OCI-LY7 (cell line): ENCODE results near the gene MAP4K5. TPM values are rescaled to one million over a fixed set of nuclear protein-coding genes. Genes with fewer than 3 reads are reported as not detected.

Experiments used
- BruUV-seq: library from RNA; stranded (reverse); fragments of 400-500 nt; replicated peaks from 2 replicates; lab custom pipeline; 2021; lab: Mats Ljungman, UMichigan
- CTCF ChIA-PET: fragments of 300-600 bp; sonication (Branson Sonifier 250); formaldehyde crosslinking; loops from one replicate; lab custom pipeline; 2022; ENCODE audit warnings: antibody characterized with exemption; ENCODE audit not compliant: unreplicated experiment; lab: Charles Lee
- POLR2A ChIA-PET: fragments of 300-600 bp; sonication (Branson Sonifier 250); formaldehyde crosslinking; loops from one replicate; lab custom pipeline; 2022; ENCODE audit warnings: antibody characterized with exemption; lab: Charles Lee
- DNase-seq: peaks from one replicate; pipeline ENCODE4 v3.0.0-alpha.2; 2015; ENCODE audit warnings: low spot score
- H2AFZ ChIP-seq: fragments of 200-600 bp; sonication (generic), shearing (Covaris generic); 2 replicates; pipeline ENCODE4 v1.6.1; 2014; ENCODE audit warnings: mild to moderate bottlenecking, antibody characterized with exemption, low read length, moderate library complexity
- H3K27ac ChIP-seq: fragments of 200-600 bp; sonication (generic); 2 replicates; pipeline ENCODE4 v1.5.1; 2014; ENCODE audit warnings: mixed run types, low read depth, mild to moderate bottlenecking, moderate library complexity, low read length, inconsistent platforms; ENCODE audit not compliant: poor library complexity, severe bottlenecking
- H3K36me3 ChIP-seq: fragments of 200-600 bp; sonication (generic); 2 replicates; pipeline ENCODE4 v1.6.1; 2014; ENCODE audit warnings: mild to moderate bottlenecking, antibody characterized with exemption, low read length, moderate library complexity, mixed read lengths; ENCODE audit not compliant: insufficient read depth
- H3K4me1 ChIP-seq: fragments of 200-600 bp; sonication (generic); 2 replicates; pipeline ENCODE4 v1.5.1; 2014; ENCODE audit warnings: mild to moderate bottlenecking, low read length; ENCODE audit not compliant: insufficient read depth, poor library complexity, severe bottlenecking
- H3K4me2 ChIP-seq: fragments of 200-600 bp; sonication (generic); 2 replicates; pipeline ENCODE4 v1.6.1; 2014; ENCODE audit warnings: mild to moderate bottlenecking, low read length
- H3K4me3 ChIP-seq: fragments of 200-600 bp; sonication (generic); 2 replicates; pipeline ENCODE4 v1.5.1; 2014; ENCODE audit warnings: mild to moderate bottlenecking, low read depth, low read length; ENCODE audit not compliant: poor library complexity, severe bottlenecking
- H3K79me2 ChIP-seq: fragments of 200-600 bp; sonication (generic); 2 replicates; pipeline ENCODE4 v1.6.1; 2016; ENCODE audit warnings: low read depth, mild to moderate bottlenecking, low read length, moderate library complexity, mixed read lengths; ENCODE audit not compliant: insufficient read depth
- H3K9me2 ChIP-seq: fragments of 200-600 bp; sonication (generic); 2 replicates; pipeline ENCODE4 v1.6.1; 2016; ENCODE audit warnings: mild to moderate bottlenecking, low read length, mixed read lengths; ENCODE audit not compliant: insufficient read depth
- H3K9me3 ChIP-seq: fragments of 200-600 bp; sonication (generic); 2 replicates; pipeline ENCODE4 v1.6.1; 2014; ENCODE audit warnings: mild to moderate bottlenecking, mixed run types, low read length, mixed read lengths
- H4K20me1 ChIP-seq: fragments of 200-600 bp; sonication (generic); 2 replicates; pipeline ENCODE4 v1.6.1; 2014; ENCODE audit warnings: mild to moderate bottlenecking, antibody characterized with exemption, low read length, moderate library complexity, mixed read lengths; ENCODE audit not compliant: insufficient read depth
- EZH2phosphoT487 ChIP-seq: fragments of 200-600 bp; sonication (generic); IDR thresholded peaks from 2 replicates; pipeline ENCODE4 v1.6.1; 2018; ENCODE audit warnings: low read depth, borderline replicate concordance, mild to moderate bottlenecking, mixed run types, antibody characterized with exemption, low read length, moderate library complexity, mixed read lengths
- intact Hi-C: fragments of 100-400 bp; cut with micrococcal nuclease; formaldehyde crosslinking; loops from one replicate; pipeline ENCODE4 v1.10.0; 2022; ENCODE audit not compliant: unreplicated experiment
- total RNA-seq, 2 experiments: library from RNA; depleted of rRNA in 1 of 2; stranded (reverse); fragments of >200 nt in 1 of 2; shearing (Covaris generic) in 1 of 2; gene quantifications; 2 replicates each; pipeline ENCODE4 v1.2.3, GENCODE V29; 2014 to 2022
- TF ChIP-seq, protein P1 (sequence below): fragments of 200-600 bp; sonication (generic); conservative IDR thresholded peaks from 2 replicates; pipeline ENCODE4 v1.5.1; 2014; ENCODE audit warnings: mild to moderate bottlenecking, antibody characterized with exemption, low read length, moderate library complexity, mixed read lengths

MAP4K5 gene
- total RNA-seq, 2 experiments from 2014 or later: 36.7 to 44.0 TPM

DNA sequence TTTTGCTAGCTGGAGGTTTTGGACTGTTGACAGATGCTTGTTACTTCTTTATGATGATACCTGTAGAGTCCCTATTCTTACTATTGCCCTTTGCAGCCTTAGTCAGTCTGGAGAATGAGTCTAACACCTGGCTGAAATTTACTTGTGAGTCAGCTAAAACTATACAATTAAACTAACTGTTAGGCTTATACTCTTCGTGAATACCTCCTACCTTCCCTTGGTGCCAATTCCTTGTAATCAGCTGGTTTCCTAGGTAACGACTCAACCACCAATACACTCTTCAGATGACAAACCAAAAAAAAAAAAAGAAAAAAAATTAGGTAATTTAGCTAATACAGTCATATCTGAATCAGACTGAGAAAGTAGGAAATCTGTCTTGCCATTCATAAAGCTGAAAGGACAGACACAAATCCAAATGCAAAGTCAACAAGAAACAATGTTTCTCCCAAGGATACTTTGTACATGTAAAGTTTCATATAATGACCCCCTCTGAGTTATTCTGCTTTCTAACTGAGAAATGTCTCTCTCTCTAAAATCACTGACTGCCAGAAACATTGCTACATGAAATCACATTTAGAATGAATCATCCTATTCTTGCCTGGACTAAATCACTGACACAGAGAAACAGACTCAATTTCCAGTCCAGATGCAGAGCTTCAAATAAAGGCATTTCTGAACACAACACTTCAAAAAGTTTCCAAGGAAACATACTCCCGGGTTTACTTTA lies 79.2 kb downstream of the MAP4K5 start:
- Histone ChIP-seq H3K4me1 (no peaks in the 10 kb centered on the region), H4K20me1 (no peaks in the 10 kb centered on the region), H3K36me3 (peaks cover 85% of the 10 kb centered on the region), H3K4me3 (no peak overlapping the region), H3K4me2 (no peak overlapping the region), H3K9me2 (no peaks in the 10 kb centered on the region), H3K9me3 (peaks cover 7% of the 10 kb centered on the region; the same call in 1 of the 2 replicates), H3K79me2 (no peaks in the 10 kb centered on the region), H2AFZ (no peak overlapping the region), H3K27ac (no peak overlapping the region)
- intact Hi-C loops: no loop called here
- ChIA-PET CTCF (no interaction called here), POLR2A (interaction anchor here (0.5 kb wide), 1 partner anchor 1764 kb away, joined by 5 read pairs; no protein-coding TSS in a partner anchor)
- no peak for DNase-seq
- BruUV-seq: no TSS peak
- TF ChIP-seq, protein P1, sequence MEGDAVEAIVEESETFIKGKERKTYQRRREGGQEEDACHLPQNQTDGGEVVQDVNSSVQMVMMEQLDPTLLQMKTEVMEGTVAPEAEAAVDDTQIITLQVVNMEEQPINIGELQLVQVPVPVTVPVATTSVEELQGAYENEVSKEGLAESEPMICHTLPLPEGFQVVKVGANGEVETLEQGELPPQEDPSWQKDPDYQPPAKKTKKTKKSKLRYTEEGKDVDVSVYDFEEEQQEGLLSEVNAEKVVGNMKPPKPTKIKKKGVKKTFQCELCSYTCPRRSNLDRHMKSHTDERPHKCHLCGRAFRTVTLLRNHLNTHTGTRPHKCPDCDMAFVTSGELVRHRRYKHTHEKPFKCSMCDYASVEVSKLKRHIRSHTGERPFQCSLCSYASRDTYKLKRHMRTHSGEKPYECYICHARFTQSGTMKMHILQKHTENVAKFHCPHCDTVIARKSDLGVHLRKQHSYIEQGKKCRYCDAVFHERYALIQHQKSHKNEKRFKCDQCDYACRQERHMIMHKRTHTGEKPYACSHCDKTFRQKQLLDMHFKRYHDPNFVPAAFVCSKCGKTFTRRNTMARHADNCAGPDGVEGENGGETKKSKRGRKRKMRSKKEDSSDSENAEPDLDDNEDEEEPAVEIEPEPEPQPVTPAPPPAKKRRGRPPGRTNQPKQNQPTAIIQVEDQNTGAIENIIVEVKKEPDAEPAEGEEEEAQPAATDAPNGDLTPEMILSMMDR: no peak
- TF ChIP-seq EZH2phosphoT487: no peak

DNA sequence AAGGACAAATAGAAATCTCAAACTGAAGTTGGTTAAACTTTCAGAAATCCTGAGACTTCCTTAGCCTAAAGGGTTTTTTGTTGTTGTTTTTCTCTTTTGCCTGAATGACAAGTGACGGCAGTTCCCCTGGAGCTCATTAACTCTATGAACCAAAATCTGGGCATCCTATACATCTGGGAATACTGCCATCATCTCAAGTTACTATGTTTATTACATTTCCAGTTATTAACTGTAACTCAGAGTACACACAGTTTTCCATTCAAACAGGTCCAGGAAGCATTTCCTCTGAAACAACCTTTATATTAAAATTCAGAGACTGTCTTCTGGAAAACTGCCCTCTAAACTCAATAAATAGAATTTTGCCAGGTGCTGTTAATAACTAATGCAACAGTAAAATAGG lies 80.1 kb downstream of the MAP4K5 start:
- H3K4me1 ChIP-seq: no peaks in the 10 kb centered on the region
- H3K9me2 ChIP-seq: no peaks in the 10 kb centered on the region
- H2AFZ ChIP-seq: no peak overlapping the region
- intact Hi-C loops: no loop called here
- no TSS peak for BruUV-seq
- ChIA-PET CTCF (no interaction called here), POLR2A (interaction anchor here (0.5 kb wide), 2 partner anchors 10 to 1765 kb away, joined by 3 to 5 read pairs; no protein-coding TSS in a partner anchor)
- H3K9me3 ChIP-seq: peaks cover 7% of the 10 kb centered on the region; the same call in 1 of the 2 replicates
- no peaks in the 10 kb centered on the region for H3K79me2 ChIP-seq
- no peak for TF ChIP-seq EZH2phosphoT487
- TF ChIP-seq, protein P1: no peak
- no peaks in the 10 kb centered on the region for H4K20me1 ChIP-seq
- H3K4me2 ChIP-seq: no peak overlapping the region
- DNase-seq: no peak
- H3K4me3 ChIP-seq: no peak overlapping the region
- H3K36me3 ChIP-seq: peaks cover 83% of the 10 kb centered on the region
- H3K27ac ChIP-seq: no peak overlapping the region

DNA sequence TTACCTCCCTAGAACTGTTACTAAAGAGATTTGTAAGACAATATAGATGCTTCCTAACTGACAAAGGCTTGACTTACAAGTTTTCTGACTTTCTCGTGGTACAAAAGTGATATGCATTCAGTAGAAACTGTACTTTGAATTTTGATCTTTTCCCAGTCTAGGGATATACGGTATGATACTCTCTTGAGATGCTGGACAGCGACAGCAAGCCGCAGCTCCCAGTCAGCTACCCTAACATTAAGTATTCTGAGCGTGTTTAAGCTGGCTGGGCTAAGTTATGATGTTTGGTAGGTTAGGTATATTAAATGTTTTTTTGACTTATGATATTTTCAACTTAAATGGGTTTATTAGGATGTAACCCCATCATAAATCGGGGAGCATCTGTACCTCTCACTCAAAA lies 80.5 kb downstream of the MAP4K5 start:
- TF ChIP-seq EZH2phosphoT487: no peak
- TF ChIP-seq, protein P1: no peak
- H4K20me1 ChIP-seq: no peaks in the 10 kb centered on the region
- no peak overlapping the region for H3K27ac ChIP-seq
- H2AFZ ChIP-seq: no peak overlapping the region
- no peak overlapping the region for H3K4me2 ChIP-seq
- H3K4me1 ChIP-seq: no peaks in the 10 kb centered on the region
- DNase-seq: no peak
- no TSS peak for BruUV-seq
- no peak overlapping the region for H3K4me3 ChIP-seq
- intact Hi-C loops: no loop called here
- ChIA-PET POLR2A (interaction anchor here (0.5 kb wide), 1 partner anchor 11 kb away, joined by 3 read pairs; no protein-coding TSS in a partner anchor), CTCF (no interaction called here)
- H3K9me2 ChIP-seq: no peaks in the 10 kb centered on the region
- no peaks in the 10 kb centered on the region for H3K79me2 ChIP-seq
- H3K9me3 ChIP-seq: peaks cover 7% of the 10 kb centered on the region; the same call in 1 of the 2 replicates
- H3K36me3 ChIP-seq: peaks cover 81% of the 10 kb centered on the region
